Astrocyte of the spinal cord (primary cell): ENCODE data around the gene PTPRO.

Experiments
- DNase-seq: peaks from one replicate; pipeline ENCODE4 v3.0.0; 2011; ENCODE audit warnings: low read depth, low spot score
- H3K4me3 ChIP-seq: 2 replicates; pipeline ENCODE4 v1.5.1; 2011; ENCODE audit warnings: low read depth, mild to moderate bottlenecking, low read length, moderate library complexity
- CTCF ChIP-seq: IDR thresholded peaks from 2 replicates; pipeline ENCODE4 v1.5.1; 2012; ENCODE audit warnings: low read depth, mild to moderate bottlenecking, low read length, inconsistent platforms
- in situ Hi-C: cut with HindIII; loops from 2 replicates; pipeline ENCODE4 v1.10.0; 2017; ENCODE audit warnings: low sequenced_read_pairs

PTPRO gene

GRCh38 chr12:15555446-15555845, 233.1 kb downstream of the PTPRO start:
- in situ Hi-C loops = no loop called here
- no peak overlapping the region for H3K4me3 ChIP-seq
- no peak for TF ChIP-seq CTCF
- DNase-seq = no peak

- DNase-seq = no peak
- no peak for TF ChIP-seq CTCF
- in situ Hi-C loops = no loop called here
- H3K4me3 ChIP-seq = no peak overlapping the region
Measured at GRCh38 chr12:15556411-15557102, 234.2 kb downstream of the PTPRO start.

GRCh38 chr12:15558915-15559528, 236.7 kb downstream of the PTPRO start:
- DNase-seq = peak; percentile 28
- H3K4me3 ChIP-seq = no peak overlapping the region
- TF ChIP-seq CTCF = no peak
- in situ Hi-C loops = no loop called here

- in situ Hi-C loops = no loop called here
- no peak overlapping the region for H3K4me3 ChIP-seq
- no peak for DNase-seq
- no peak for TF ChIP-seq CTCF
Measured at GRCh38 chr12:15561396-15561795, 239.1 kb downstream of the PTPRO start.

- H3K4me3 ChIP-seq = no peak overlapping the region
- no peak for DNase-seq
- no peak for TF ChIP-seq CTCF
- in situ Hi-C loops = no loop called here
Measured at GRCh38 chr12:15562263-15562662, 240.0 kb downstream of the PTPRO start.

GRCh38 chr12:15563663-15564062, 241.4 kb downstream of the PTPRO start:
- DNase-seq = peak; percentile 19
- in situ Hi-C loops = no loop called here
- no peak for TF ChIP-seq CTCF
- H3K4me3 ChIP-seq = no peak overlapping the region
